Bronchial epithelial cell (primary cell): ENCODE results near the gene DENND1B. TPM values are rescaled to one million over a fixed set of nuclear protein-coding genes. Genes with fewer than 3 reads are reported as not detected.

ENCODE experiments used
- DNase-seq: peaks from one replicate; pipeline ENCODE4 v3.0.0-alpha.2; 2010; ENCODE audit warnings: low read depth
- FAIRE-seq: peaks from 2 replicates; lab custom pipeline; 2011; peaks lifted over from hg19 to GRCh38; lab: Jason Lieb, UNC
- H3K27me3 ChIP-seq: 2 replicates; pipeline ENCODE4 v1.5.1; 2011; ENCODE audit warnings: low read length; ENCODE audit not compliant: control insufficient read depth, insufficient read depth
- H3K36me3 ChIP-seq: 2 replicates; pipeline ENCODE4 v1.5.1; 2011; ENCODE audit warnings: low read length; ENCODE audit not compliant: control insufficient read depth, insufficient read depth
- H3K4me3 ChIP-seq: 2 replicates; pipeline ENCODE4 v1.5.1; 2011; ENCODE audit warnings: mild to moderate bottlenecking, low read depth, low read length, control low read depth
- total RNA-seq: library from RNA; depleted of rRNA; stranded (reverse); fragments of >200 nt; gene quantifications from 2 replicates; pipeline ENCODE4 v1.2.1, GENCODE V29; 2014
- TF ChIP-seq, protein P1 (sequence below): IDR thresholded peaks from 2 replicates; pipeline ENCODE4 v1.5.1; 2011; ENCODE audit warnings: mild to moderate bottlenecking, moderate library complexity, low read length, control low read depth, inconsistent platforms; ENCODE audit not compliant: insufficient read depth, severe bottlenecking

The DENND1B gene
- total RNA-seq, 1 donor from 2014 or later: 15.5 TPM

DNA sequence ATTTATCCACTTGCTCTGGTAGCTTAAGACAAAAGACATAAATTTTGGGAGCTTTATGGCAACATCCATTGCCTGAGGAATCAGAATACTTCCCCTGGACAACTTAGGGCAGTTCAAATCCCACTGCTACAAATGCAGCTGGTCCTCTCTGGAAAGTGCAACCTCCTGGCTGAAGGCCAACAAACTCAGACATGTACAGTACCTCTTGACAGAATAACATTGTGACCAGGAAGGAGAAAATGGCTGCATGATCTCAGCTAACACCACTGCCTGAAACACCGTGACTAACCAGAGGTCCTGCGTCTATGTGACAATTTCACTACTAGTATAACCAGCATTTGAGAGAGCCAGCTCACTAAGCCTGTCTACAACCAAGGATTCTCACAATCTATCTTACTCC, 288.3 kb downstream of the DENND1B start:
- FAIRE-seq (no peak), DNase-seq (peak; percentile 15)
- Histone ChIP-seq H3K27me3 (no peaks in the 10 kb centered on the region), H3K4me3 (no peak overlapping the region), H3K36me3 (no peaks in the 10 kb centered on the region)
- TF ChIP-seq, protein P1, sequence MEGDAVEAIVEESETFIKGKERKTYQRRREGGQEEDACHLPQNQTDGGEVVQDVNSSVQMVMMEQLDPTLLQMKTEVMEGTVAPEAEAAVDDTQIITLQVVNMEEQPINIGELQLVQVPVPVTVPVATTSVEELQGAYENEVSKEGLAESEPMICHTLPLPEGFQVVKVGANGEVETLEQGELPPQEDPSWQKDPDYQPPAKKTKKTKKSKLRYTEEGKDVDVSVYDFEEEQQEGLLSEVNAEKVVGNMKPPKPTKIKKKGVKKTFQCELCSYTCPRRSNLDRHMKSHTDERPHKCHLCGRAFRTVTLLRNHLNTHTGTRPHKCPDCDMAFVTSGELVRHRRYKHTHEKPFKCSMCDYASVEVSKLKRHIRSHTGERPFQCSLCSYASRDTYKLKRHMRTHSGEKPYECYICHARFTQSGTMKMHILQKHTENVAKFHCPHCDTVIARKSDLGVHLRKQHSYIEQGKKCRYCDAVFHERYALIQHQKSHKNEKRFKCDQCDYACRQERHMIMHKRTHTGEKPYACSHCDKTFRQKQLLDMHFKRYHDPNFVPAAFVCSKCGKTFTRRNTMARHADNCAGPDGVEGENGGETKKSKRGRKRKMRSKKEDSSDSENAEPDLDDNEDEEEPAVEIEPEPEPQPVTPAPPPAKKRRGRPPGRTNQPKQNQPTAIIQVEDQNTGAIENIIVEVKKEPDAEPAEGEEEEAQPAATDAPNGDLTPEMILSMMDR: no peak

DNA sequence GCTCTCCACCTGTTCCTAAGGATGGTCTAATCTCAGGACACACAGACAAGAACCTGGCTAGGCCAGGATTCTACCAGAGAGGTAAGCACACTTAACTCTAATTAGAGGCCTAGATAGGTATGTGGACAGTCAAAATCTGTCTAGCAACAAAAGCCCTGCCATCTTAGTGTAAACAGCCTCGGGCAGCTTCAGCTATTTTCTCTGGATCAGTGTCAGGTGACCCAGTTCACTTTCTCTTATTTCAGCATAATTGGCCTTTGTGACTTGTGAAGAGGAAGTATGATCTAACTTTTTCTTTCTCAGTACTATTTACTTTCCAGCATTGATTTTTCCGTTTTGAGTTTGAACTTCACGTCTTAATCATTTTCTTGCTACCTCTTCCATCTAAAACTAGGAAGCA, 289.5 kb downstream of the DENND1B start:
- TF ChIP-seq, protein P1: no peak
- Histone ChIP-seq H3K36me3 (no peaks in the 10 kb centered on the region), H3K27me3 (no peaks in the 10 kb centered on the region), H3K4me3 (no peak overlapping the region)
- FAIRE-seq (no peak), DNase-seq (peak; percentile 59)

DNA sequence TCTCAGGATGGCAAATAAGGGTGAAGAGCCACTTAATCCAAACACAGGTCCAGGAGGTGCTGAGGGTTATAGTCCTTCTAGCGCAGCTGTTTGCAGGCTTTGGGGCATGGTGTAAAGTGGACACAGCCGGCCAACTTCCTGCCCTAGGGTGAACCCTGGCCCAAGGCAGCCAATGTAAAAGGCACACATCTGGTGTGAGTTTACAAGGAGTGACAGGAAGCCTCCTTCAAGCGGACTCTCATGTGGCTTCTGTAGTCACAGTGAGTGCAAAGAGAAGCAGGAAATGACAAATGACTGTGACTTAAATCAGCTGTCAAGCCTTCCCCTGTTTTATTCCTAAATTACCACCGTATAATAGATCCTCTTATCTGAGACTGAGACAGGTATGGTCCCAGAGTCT, 294.2 kb downstream of the DENND1B start:
- no peak for FAIRE-seq
- DNase-seq: no peak
- H3K27me3 ChIP-seq: no peaks in the 10 kb centered on the region
- no peaks in the 10 kb centered on the region for H3K36me3 ChIP-seq
- TF ChIP-seq, protein P1: no peak
- H3K4me3 ChIP-seq: no peak overlapping the region

DNA sequence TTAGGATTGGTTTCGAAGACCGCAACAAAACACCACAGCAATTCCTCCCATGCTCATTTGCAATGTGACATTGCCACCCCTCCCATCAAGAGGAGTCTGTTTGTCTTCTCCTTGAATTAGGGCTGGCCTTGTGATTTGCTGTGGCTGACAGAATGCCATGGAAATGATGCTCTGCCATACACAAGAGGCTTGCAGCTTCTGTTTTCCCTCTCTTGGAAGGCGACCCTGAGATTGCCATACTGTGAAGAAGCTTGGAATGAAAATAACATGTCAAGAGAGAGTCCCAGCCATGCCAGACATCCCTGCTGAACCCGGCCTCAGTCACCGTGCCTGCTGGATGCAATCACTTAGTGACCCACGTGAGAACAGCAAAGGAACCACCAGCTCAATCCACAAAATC, 294.8 kb downstream of the DENND1B start:
- DNase-seq (no peak), FAIRE-seq (no peak)
- TF ChIP-seq, protein P1: no peak
- Histone ChIP-seq H3K36me3 (no peaks in the 10 kb centered on the region), H3K4me3 (no peak overlapping the region), H3K27me3 (no peaks in the 10 kb centered on the region)

DNA sequence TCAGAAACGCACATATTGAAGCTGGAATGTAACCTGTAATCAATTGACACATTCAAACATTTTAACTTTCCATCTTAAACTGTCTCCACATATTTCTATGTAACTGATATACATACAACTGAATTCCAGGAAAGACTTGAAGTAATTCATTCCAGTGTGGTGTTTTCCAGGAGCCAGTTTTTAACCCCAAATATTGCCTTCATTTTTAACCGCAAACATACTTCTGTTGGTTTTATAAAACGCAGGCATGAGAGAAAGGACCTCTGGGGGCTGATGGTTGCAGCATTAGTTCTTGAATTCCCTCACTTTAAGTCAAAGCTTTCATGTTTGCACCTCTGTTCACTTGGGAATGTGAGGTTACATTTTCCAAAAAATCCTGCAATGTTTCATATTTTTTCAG, 303.1 kb downstream of the DENND1B start:
- Histone ChIP-seq H3K36me3 (no peaks in the 10 kb centered on the region), H3K4me3 (no peak overlapping the region), H3K27me3 (no peaks in the 10 kb centered on the region)
- FAIRE-seq (no peak), DNase-seq (no peak)
- TF ChIP-seq, protein P1: no peak

DNA sequence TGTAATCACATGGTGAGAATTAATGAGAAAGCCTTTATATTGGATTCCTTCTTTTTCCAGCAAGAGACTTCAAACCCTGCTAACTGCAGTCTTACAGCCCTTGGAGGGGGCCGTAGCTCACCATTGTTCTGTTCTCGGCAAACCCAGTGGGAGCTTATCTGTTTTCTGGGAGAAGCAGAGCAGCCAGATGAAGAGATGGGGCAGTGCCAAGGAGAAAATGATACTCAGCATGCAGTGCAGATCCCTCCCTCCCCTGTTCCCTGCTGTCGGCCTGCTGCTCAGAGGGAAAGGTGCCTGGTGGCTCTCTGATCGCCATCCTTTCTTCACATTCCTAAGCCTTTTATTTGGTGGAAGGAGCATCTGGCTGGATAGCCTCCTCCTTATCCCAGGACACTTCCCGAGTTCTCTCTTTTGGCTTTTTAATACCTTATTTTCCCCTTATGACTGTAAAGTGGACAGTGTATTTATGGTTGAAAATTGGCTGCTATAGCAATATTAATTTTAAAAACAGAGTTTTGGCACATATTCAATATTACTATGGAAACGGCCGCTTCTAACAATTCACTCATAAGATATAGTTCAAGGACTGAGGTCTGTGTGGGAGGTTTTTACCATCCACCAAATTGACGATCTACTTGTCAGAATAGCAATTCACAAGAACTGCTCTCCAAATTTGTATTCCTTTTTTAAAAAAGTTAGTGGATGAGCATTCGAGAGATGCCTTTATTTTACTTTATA, 303.9 kb downstream of the DENND1B start:
- Histone ChIP-seq H3K27me3 (no peaks in the 10 kb centered on the region), H3K4me3 (no peak overlapping the region), H3K36me3 (no peaks in the 10 kb centered on the region)
- no peak for DNase-seq
- no peak for FAIRE-seq
- TF ChIP-seq, protein P1: no peak
